ENCODE results near the gene LCORL. TPM values are rescaled to one million over a fixed set of nuclear protein-coding genes. Genes with fewer than 3 reads are reported as not detected.

Gene LCORL
- total and polyA plus RNA-seq, 2 donors (not counting 3 experiments of a cell fraction or from before 2014, with no cell fraction given): 2.8 to 23.9 TPM

GRCh38 chr4:18022572-18023050 lies 1.1 kb upstream of the LCORL start:
- H3K4me1 ChIP-seq (ENCODE audit: control insufficient read depth, extremely low read depth, insufficient read depth, low read length): peaks cover 6% of the 10 kb centered on the region
- peaks cover 5% of the 10 kb centered on the region for H4K20me1 ChIP-seq (replicated peaks; ENCODE audit: control insufficient read depth, extremely low read depth, insufficient read depth, low read length)
- dilution Hi-C loops (cut with MboI; ENCODE audit: extremely low pct_ligation_motif_present, low sequenced_read_pairs): no loop called here
- no peak overlapping the region for H3K27ac ChIP-seq (ENCODE audit: insufficient read depth, low read depth, low read length)
- ChIA-PET CTCF (interaction anchor here (1.4 to 1.6 kb wide), 3 partner anchors 206 to 546 kb away, joined by 4 to 11 read pairs (median 5); no protein-coding TSS in a partner anchor), POLR2A (no interaction called here)
- intact Hi-C loops (cut with micrococcal nuclease): loop anchor here (1.0 to 10.0 kb wide), 8 partner anchors 54 to 546 kb away; partner anchors contain the start of genes DCAF16, MED28 and NCAPG
- H3K9me1 ChIP-seq (replicated peaks; ENCODE audit: control insufficient read depth, extremely low read depth, insufficient read depth, low read length): no peaks in the 10 kb centered on the region
- DNase-seq (ENCODE audit: low read depth, low spot score): no peak
- H3K79me2 ChIP-seq (ENCODE audit: control insufficient read depth, insufficient read depth, low read length): peaks cover 31% of the 10 kb centered on the region
- H3K27me3 ChIP-seq (ENCODE audit: control insufficient read depth in 2 of 2, insufficient read depth in 2 of 2, low read length in 2 of 2): peaks cover 1 to 5% of the 10 kb centered on the region in 2 experiments
- peak overlapping the region; percentile 96 for H3K4me2 ChIP-seq (ENCODE audit: insufficient read depth, low read length)
- H3K9ac ChIP-seq (replicated peaks; ENCODE audit: extremely low read depth, insufficient read depth, low read length): peak overlapping the region; percentile 90
- H3K9me3 ChIP-seq (replicated peaks; ENCODE audit: control insufficient read depth, insufficient read depth, low read length): no peaks in the 10 kb centered on the region
- TF ChIP-seq CTCF (IDR thresholded peaks at IDR 0.05; ENCODE audit: extremely low read depth in 1 of 2, insufficient read depth in 1 of 2, low read depth in 1 of 2, low read length in 2 of 2) (no peak), MYC (IDR thresholded peaks at IDR 0.05; ENCODE audit: low read depth, low read length) (no peak), JUN (IDR thresholded peaks at IDR 0.05; ENCODE audit: borderline replicate concordance, insufficient read depth, insufficient read length, low read depth) (no peak), GATA2 (IDR thresholded peaks at IDR 0.05; ENCODE audit: insufficient read depth, insufficient read length, low read depth, low read length) (no peak), POLR2A (IDR thresholded peaks at IDR 0.05; ENCODE audit: low read depth, low read length) (no peak), MAX (IDR thresholded peaks at IDR 0.05; ENCODE audit: insufficient read depth, insufficient read length) (no peak), POLR2AphosphoS5 (IDR thresholded peaks at IDR 0.05; ENCODE audit: insufficient read depth, low read depth, low read length) (no peak), FOS (IDR thresholded peaks at IDR 0.05; ENCODE audit: borderline replicate concordance, insufficient read depth, low read length) (no peak), EZH2 (IDR thresholded peaks at IDR 0.05; ENCODE audit: borderline replicate concordance, low read depth, low read length, severe bottlenecking) (no peak)
- H2AFZ ChIP-seq (ENCODE audit: low read depth, low read length): peak overlapping the region; percentile 97
- BruUV-seq (replicated peaks): no TSS peak
- H3K4me3 ChIP-seq (replicated peaks in 1 of 3; ENCODE audit: insufficient read depth in 1 of 3, low read depth in 1 of 3, low read length in 3 of 3): peak overlapping the region; percentile 81 to 86 (median 86)
- no peak for FAIRE-seq
- H3K36me3 ChIP-seq (ENCODE audit: control insufficient read depth in 2 of 2, extremely low read depth in 1 of 2, insufficient read depth in 2 of 2, low read length in 2 of 2): no peaks in the 10 kb centered on the region

All from endothelial cell of umbilical vein (primary cell).